Calu3 (cell line): ENCODE data around the gene ACLY. TPM values are rescaled to one million over a fixed set of nuclear protein-coding genes. Genes with fewer than 3 reads are reported as not detected.

Experiments
- BruUV-seq: library from RNA; stranded (reverse); fragments of 400-500 nt; replicated peaks from 2 replicates; lab custom pipeline; 2021; lab: Mats Ljungman, UMichigan
- CTCF ChIA-PET: fragments of 300-600 bp; sonication (Branson Sonifier 250); formaldehyde crosslinking; loops from one replicate; lab custom pipeline; 2022; ENCODE audit warnings: antibody characterized with exemption; lab: Charles Lee
- DNase-seq: peaks from one replicate; pipeline ENCODE4 v3.0.0; 2022
- H3K27ac Mint-ChIP-seq: one replicate; pipeline ENCODE4 v1.8.0; 2022; ENCODE audit warnings: mixed read lengths; ENCODE audit not compliant: unreplicated experiment
- H3K27me3 Mint-ChIP-seq: one replicate; pipeline ENCODE4 v1.8.0; 2022; ENCODE audit warnings: mixed read lengths; ENCODE audit not compliant: unreplicated experiment
- H3K36me3 Mint-ChIP-seq: one replicate; pipeline ENCODE4 v1.8.0; 2022; ENCODE audit warnings: mild to moderate bottlenecking, moderate library complexity, mixed read lengths; ENCODE audit not compliant: insufficient read depth, unreplicated experiment
- H3K4me1 Mint-ChIP-seq: one replicate; pipeline ENCODE4 v1.8.0; 2022; ENCODE audit warnings: mild to moderate bottlenecking, low read depth, mixed read lengths; ENCODE audit not compliant: unreplicated experiment
- H3K4me3 Mint-ChIP-seq: one replicate; pipeline ENCODE4 v1.8.0; 2022; ENCODE audit warnings: mild to moderate bottlenecking, low read depth, moderate library complexity, mixed read lengths; ENCODE audit not compliant: unreplicated experiment
- H3K9me3 Mint-ChIP-seq: one replicate; pipeline ENCODE4 v1.8.0; 2022; ENCODE audit warnings: low read depth, mixed read lengths; ENCODE audit not compliant: unreplicated experiment
- CTCF ChIP-seq: fragments of 200-600 bp; IDR thresholded peaks from one replicate; pipeline ENCODE4 v1.8.0; 2022; ENCODE audit warnings: antibody characterized with exemption; ENCODE audit not compliant: unreplicated experiment
- intact Hi-C: fragments of 100-400 bp; cut with micrococcal nuclease; formaldehyde crosslinking; loops from one replicate; pipeline ENCODE4 v1.10.0; 2022; ENCODE audit not compliant: unreplicated experiment
- total RNA-seq: library from RNA; stranded (reverse); gene quantifications from 2 replicates; pipeline ENCODE4 v1.2.3, GENCODE V29; 2022

Gene ACLY
- total RNA-seq, 1 experiment from 2014 or later = 265 TPM

DNA sequence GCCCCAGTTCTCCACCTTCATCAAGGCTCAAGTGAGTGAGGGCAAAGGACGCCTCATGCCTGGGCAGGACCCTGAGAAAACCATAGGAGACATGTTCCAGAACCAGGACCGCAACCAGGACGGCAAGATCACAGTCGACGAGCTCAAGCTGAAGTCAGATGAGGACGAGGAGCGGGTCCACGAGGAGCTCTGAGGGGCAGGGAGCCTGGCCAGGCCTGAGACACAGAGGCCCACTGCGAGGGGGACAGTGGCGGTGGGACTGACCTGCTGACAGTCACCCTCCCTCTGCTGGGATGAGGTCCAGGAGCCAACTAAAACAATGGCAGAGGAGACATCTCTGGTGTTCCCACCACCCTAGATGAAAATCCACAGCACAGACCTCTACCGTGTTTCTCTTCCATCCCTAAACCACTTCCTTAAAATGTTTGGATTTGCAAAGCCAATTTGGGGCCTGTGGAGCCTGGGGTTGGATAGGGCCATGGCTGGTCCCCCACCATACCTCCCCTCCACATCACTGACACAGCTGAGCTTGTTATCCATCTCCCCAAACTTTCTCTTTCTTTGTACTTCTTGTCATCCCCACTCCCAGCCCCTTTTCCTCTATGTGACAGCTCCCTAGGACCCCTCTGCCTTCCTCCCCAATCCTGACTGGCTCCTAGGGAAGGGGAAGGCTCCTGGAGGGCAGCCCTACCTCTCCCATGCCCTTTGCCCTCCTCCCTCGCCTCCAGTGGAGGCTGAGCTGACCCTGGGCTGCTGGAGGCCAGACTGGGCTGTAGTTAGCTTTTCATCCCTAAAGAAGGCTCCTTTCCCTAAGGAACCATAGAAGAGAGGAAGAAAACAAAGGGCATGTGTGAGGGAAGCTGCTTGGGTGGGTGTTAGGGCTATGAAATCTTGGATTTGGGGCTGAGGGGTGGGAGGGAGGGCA is 96.3 kb downstream of the ACLY start:
- no peak overlapping the region for H3K4me3 Mint-ChIP-seq
- intact Hi-C loops = no loop called here
- no peak for TF ChIP-seq CTCF
- DNase-seq = no peak
- H3K27me3 Mint-ChIP-seq = peaks cover 45% of the 10 kb centered on the region
- no peaks in the 10 kb centered on the region for H3K9me3 Mint-ChIP-seq
- CTCF ChIA-PET = no interaction called here
- peaks cover 33% of the 10 kb centered on the region for H3K36me3 Mint-ChIP-seq
- H3K27ac Mint-ChIP-seq = no peak overlapping the region
- no TSS peak for BruUV-seq
- no peaks in the 10 kb centered on the region for H3K4me1 Mint-ChIP-seq

- H3K27me3 Mint-ChIP-seq = peaks cover 45% of the 10 kb centered on the region
- TF ChIP-seq CTCF = no peak
- CTCF ChIA-PET = no interaction called here
- intact Hi-C loops = no loop called here
- H3K9me3 Mint-ChIP-seq = no peaks in the 10 kb centered on the region
- DNase-seq = no peak
- H3K27ac Mint-ChIP-seq = no peak overlapping the region
- H3K4me3 Mint-ChIP-seq = no peak overlapping the region
- BruUV-seq = no TSS peak
- H3K4me1 Mint-ChIP-seq = no peaks in the 10 kb centered on the region
- H3K36me3 Mint-ChIP-seq = peaks cover 33% of the 10 kb centered on the region
Observed at GRCh38 chr17:41821776-41822175, 97.0 kb downstream of the ACLY start.

DNA sequence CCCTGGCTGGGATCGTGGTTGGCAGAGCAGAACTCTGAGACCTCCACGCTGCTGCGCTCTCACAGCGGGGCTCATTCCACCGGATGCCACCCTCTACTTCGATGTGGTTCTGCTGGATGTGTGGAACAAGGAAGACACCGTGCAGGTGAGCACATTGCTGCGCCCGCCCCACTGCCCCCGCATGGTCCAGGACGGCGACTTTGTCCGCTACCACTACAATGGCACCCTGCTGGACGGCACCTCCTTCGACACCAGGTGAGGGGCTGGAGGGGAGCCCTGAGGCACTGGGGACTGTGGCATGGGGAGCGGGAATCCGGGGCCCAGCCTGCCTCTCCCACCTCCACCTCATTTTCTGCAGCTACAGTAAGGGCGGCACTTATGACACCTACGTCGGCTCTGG is 100.7 kb downstream of the ACLY start:
- peaks cover 45% of the 10 kb centered on the region for H3K27me3 Mint-ChIP-seq
- no TSS peak for BruUV-seq
- H3K4me1 Mint-ChIP-seq = no peaks in the 10 kb centered on the region
- no peak for DNase-seq
- peaks cover 25% of the 10 kb centered on the region for H3K36me3 Mint-ChIP-seq
- H3K27ac Mint-ChIP-seq = no peak overlapping the region
- intact Hi-C loops = no loop called here
- H3K9me3 Mint-ChIP-seq = no peaks in the 10 kb centered on the region
- no peak for TF ChIP-seq CTCF
- no peak overlapping the region for H3K4me3 Mint-ChIP-seq
- CTCF ChIA-PET = no interaction called here

Other genes with a start within 250 kb of the ACLY start
- 807 and 937 TPM in 2 replicates for gene EIF1, start 230.1 kb downstream of the ACLY start, total RNA-seq
- gene GAST, start 206.6 kb downstream of the ACLY start, total RNA-seq = not detected in 2 replicates
- gene HAP1, start 184.3 kb downstream of the ACLY start, total RNA-seq = 0.86 and 1.2 TPM in 2 replicates
- 695 and 705 TPM in 2 replicates for gene JUP, start 132.2 kb downstream of the ACLY start, total RNA-seq
- gene P3H4, start 107.0 kb downstream of the ACLY start, total RNA-seq = 19.9 and 22.5 TPM in 2 replicates
- 0.92 and 3.6 TPM in 2 replicates for gene FKBP10, start 105.9 kb downstream of the ACLY start, total RNA-seq
- 62.0 and 65.2 TPM in 2 replicates for gene NT5C3B, start 82.7 kb downstream of the ACLY start, total RNA-seq
- not detected in 2 replicates for gene KLHL10, start 81.1 kb downstream of the ACLY start, total RNA-seq
- gene KLHL11, start 53.5 kb downstream of the ACLY start, total RNA-seq = 25.3 and 25.6 TPM in 2 replicates
- 0.73 and 2.7 TPM in 2 replicates for gene ODAD4, start 11.7 kb upstream of the ACLY start, total RNA-seq
- gene CNP, start 47.8 kb upstream of the ACLY start, total RNA-seq = 144 and 156 TPM in 2 replicates
- 184 and 193 TPM in 2 replicates for gene DNAJC7, start 98.5 kb upstream of the ACLY start, total RNA-seq
- 55.7 and 58.4 TPM in 2 replicates for gene NKIRAS2, start 101.1 kb upstream of the ACLY start, total RNA-seq
- 4.2 and 4.5 TPM in 2 replicates for gene C17orf113, start 131.7 kb upstream of the ACLY start, total RNA-seq
- 4.0 and 6.3 TPM in 2 replicates for gene ZNF385C, start 179.5 kb upstream of the ACLY start, total RNA-seq
- gene DHX58, start 193.8 kb upstream of the ACLY start, total RNA-seq = 45.6 and 77.5 TPM in 2 replicates
- gene KAT2A, start 202.4 kb upstream of the ACLY start, total RNA-seq = 94.7 and 100.0 TPM in 2 replicates
- gene HSPB9, start 203.9 kb upstream of the ACLY start, total RNA-seq = 0.54 and 0.69 TPM in 2 replicates
- gene RAB5C, start 236.0 kb upstream of the ACLY start, total RNA-seq = 284 and 315 TPM in 2 replicates